UCSD-AML1 (cell line): ENCODE results near the gene TAF6L.
"Not testable (repeated sequence)": the region's sequence is repeated elsewhere in the genome, so short reads cannot be mapped to it uniquely, and the experiment has no call there.

Source experiments
- DNase-seq: peaks from one replicate; lab custom pipeline; 2025; ENCODE audit not compliant: unreplicated experiment; lab: John Stamatoyannopoulos, UW

The TAF6L gene

DNA sequence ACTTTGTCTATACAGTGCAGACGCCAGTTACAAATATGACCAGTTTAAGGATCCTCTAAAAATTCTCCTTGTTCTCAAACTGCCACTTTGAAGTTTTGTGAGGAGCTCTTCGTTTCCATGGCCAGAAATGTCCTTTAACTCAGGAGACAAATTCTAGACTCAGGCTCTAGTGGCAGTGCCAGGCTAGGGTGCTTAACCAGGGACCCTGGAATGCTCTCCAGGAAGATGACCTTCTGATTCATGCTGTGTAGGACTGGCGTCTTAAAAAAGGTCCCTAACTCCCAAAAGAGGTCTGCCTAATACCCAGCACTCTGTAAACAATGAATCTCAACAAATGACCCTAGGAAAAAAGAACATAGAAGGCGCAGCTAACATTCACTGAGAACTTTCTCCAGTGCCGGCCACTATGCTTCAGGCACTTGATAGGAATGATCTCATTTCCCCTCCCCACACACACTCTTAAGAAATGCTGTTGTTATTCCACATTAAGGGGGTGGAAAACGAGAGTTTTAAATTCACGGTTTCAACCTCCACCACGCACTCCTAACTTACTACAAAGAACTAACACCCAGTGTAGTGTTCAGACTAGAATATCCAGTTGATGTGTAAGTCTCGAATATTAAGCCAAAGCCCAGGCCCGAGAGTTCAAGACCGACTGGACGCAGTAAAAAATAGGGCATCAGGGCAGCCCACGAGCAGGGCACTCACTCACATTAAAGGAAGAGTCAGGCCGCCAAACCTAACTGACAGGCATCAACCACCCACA, 33.3 kb downstream of the TAF6L start:
- no peak for DNase-seq

DNA sequence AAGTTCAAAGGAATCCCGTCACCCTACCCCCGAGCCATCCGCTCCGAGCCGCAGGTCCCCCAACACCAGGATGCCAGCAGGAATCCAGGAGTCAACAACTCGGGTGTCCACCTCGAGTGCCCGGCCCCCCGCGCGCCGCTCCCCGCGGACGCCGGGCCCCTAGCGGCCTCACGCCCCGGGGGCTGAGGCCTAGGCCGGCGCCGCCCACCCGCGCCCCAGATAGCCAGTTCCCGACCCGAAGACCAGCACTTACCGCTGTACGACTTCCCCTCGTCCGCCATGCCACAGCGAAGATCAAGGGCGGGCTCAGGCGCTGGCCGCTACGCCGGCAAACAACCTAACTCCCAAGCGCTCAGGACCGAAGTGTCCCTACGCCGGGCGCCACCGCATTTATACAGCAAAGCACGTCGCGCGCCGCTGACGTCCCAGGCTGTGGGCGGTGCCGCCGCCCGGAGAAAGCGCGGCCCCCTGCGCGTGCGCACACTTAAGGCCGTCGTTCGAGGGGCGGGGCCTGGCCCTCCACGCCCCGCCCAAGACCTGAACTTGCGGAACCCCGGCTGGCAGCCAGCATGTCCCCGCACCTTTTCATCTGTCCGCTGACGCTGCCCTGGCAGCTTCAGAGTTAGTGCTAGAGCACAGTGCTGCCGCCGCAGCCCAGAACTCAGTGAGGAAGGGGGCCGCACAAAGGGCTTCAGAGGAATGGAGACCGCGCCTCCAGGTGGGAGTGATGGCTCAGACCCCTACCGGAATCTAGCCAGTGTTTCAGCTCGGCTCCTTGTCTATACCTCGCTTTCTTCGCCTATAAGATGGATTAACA, 34.1 kb downstream of the TAF6L start, which contains the start of gene NXF1:
Gene NXF1, minus strand, starts transcription at position 365 of the 817 bp plus-strand sequence. Its CDS starts 84 bp downstream, at position 281.
- DNase-seq: peak; percentile 96

DNA sequence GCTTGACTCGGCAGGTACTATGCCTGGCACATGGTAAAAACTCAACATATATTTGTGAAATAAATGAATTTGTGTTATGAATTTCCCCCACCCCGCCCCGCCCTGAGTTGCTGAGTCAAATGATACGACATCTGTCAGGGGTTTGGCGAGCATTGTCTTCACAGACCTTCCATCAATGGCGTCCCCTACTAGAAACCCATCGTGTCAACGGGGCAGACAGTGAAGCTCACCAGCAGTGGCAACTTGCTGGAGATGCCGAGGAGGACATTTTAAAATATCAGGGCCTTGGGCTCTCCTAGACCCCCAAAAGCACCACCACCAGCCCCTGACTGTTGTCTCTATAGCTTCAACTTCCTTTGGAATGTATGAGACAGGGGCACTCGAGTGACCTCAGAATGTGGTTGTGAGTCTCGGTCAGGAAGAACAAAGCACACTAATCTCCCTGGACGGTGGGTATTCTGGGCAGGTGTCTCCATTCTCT, 34.8 kb downstream of the TAF6L start:
- DNase-seq: peak; percentile 34

DNA sequence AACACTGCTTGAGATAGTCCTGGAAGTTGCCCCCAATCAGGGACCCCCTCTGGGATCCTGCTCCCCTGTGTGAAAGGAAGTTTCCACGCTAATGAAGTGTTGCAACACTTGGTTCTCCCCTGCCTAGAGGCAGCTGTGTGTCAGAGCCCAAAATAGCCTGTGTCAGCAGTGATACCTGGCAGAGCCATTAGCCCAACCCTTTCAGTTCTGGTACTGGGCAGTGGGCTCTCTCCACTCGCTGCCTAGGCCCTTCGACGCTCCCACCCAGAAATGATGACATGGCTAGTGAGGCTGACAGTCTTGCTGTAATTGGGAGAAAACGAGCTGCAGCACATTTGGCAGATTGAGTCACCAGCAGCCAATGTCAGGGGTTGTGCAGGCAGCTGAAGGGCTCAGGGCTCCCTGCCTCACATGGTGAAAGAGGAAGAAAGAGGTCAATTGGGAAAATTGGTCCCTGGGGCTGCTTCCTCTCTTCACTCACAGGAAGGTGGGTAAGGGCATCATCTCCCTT, 35.5 kb downstream of the TAF6L start:
- DNase-seq: peak; percentile 59

DNA sequence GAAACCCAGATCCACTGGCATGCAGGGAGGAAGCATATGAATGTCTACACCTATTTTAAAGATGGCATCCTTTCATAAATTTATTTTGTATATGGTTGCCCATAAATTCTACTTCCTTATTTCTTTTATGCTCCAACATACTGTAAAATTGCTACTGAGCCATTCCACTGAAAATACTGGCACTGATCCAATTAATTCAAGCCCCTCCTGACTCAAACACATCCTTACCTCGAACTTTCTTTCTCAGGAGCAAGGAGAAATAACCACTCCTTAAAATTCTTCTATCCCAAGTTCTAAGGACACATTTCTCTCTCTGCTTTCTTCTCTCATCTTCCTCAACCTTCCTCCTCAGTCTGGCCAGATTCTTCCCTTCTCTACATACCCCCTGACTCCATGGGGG, 39.6 kb downstream of the TAF6L start:
- no peak for DNase-seq

DNA sequence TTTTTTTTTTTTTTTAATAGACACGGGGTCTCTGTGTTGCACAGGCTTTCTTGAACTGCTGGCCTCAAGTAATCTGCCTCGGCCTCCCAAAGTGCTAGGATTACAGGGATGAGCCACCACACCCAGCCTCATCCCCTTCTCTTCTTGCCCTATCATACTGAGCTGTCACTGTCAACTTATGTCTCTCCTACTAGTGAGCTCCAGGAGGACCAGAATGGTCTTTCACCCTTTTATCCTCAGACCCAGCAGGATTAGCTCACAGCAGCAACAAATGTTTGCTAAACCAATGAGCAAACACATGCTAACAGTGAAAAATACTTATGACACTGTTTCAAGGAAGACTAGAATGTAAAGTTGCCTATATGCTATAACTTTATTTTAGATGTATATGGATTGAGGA, 40.5 kb downstream of the TAF6L start:
- DNase-seq: no peak

DNA sequence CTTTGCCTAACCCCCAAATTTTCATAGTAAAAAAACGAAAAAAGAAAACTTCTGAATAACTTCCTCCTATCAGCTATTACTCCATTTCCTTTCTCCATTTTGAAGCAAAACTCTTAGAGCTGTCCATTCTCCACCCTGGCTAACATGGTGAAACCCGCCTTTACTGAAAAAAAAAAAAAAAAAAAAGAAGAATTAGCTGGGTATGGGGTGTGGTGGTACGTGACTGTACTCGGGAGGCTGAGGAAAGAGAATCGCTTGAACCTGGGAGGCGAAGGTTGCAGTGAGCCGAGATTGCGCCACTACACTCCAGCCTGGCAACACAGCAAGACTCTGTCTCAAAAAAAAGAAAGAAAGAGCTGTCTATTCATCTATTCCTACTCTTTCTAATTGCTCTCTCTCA, 45.4 kb downstream of the TAF6L start:
- no peak for DNase-seq

DNA sequence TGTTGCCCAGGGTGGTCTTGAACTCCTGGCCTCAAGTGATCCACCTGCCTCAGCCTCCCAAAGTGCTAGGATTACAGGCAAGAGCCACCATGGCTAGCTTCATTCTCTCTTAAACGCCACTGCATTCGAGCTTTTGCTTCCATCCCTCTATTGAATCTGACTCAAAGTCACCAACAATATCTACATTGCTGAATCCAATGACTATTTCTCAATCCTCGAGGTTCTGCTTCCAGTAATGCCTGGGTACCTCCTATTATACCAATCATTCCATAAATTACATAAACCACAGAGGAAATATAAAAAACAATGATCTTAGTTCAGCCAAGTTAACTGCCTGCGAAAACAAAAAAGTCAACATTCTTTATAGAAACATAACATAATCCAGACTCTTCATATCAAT, 45.9 kb downstream of the TAF6L start:
- DNase-seq: no peak

DNA sequence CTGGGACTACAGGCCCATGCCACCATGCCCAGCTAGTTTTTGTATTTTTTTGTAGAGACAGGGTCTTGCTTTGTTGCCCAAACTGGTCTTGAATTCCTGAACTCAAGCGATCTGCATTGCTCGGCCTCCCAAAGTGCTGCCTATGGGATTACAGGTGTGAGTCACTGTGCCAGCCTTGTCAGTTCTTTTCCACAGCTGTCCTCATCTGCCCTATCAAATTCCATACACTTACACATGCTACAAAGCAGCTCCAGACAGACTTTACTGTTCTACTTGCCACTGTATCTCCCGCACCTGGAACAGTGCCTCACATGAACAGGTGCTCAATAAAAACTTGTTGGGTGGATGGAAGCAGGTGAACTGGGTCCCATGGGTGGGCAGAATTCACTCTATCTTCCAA, 52.5 kb downstream of the TAF6L start:
- no peak for DNase-seq

DNA sequence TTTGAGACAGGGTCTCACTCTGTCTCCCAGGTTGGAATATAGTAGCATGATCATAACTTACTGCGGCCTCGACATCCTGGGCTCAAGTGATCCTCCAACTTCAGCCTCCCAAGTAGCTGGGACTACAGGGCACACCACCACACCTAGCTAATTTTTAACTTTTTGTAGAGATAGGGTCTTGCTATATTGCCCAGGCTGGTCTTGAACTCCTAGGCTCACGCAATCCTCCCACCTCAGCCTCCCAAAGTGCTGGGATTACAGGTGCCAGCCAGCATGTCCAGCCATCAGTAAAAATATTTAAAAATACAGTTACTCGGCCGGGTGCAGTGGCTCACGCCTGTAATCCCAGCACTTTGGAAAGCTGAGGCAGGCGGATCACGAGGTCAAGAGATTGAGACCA, 56.9 kb downstream of the TAF6L start:
- not testable (repeated sequence) for DNase-seq

DNA sequence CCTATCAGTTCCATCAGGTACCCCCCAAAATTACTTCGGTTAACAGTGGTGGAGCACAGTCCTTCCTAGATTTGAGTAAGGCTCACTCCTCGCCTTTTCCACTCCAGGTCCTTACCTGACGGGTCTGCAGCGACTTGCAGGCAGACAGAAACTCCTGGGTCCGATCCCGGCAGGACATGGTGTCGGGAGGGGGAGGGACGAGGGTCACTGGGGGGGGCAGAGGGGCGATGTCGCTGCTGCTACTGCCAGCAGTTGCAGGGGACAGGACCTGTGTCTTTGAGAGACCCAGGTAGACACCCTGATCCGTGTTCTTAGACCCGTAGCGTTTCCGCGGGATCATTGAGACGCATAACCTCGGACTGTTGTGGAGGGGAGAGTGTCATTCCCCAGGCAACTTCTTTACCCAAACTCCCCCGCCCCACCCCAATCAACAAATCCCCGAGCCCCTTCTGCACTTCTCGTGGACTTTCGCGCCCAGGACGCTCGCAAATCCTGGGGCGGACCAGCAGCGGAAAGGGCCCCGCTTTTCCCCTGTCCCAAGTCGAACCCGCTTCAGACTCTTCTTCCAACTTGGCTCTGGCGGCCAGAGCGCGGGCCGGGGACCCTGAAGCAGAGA, 59.8 kb downstream of the TAF6L start:
- DNase-seq: no peak

DNA sequence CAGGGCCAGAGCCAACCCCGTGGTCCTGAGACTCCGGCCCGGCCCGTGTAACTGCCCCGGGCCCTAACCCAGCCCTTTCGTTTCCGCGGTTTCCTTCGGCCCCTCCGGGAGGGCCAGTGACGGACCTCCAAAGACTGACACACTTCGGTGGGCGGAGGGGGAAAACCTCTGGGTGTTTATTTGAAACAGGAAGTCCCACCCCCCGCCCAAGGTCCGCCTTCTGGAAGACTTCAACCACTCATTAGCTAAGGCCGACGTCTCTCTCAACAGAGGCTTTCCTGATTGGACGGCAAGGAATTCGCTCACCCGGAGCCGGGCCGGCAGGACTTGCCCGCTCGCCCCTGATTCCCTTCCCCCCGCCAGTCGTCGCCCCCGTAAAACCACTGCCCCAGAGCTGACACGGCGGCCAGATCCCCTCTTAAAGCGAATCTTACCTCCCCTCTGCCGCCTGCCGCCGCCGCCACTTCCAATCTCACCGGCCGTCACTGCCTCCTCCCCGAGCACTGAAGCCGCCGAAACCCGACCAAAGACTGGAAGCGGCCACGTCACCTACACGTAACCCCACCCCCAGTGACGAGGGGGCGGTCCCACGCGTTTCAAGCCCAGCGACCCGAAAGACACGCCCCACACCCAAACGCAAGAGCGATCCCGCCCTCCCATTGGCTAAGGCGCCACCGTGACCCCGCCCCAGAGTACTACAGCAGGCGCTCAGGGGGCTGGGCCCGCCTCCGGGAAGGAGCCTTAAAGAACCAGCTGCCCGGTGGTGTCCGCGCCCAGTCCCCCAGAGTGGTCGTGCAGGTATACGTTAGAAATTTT, 60.5 kb downstream of the TAF6L start, which contains the start of gene STX5:
Gene STX5, minus strand, starts transcription at position 532 of the 816 bp plus-strand sequence. CDS start 808 bp downstream, outside the sequence.
- DNase-seq: peak; percentile 98

DNA sequence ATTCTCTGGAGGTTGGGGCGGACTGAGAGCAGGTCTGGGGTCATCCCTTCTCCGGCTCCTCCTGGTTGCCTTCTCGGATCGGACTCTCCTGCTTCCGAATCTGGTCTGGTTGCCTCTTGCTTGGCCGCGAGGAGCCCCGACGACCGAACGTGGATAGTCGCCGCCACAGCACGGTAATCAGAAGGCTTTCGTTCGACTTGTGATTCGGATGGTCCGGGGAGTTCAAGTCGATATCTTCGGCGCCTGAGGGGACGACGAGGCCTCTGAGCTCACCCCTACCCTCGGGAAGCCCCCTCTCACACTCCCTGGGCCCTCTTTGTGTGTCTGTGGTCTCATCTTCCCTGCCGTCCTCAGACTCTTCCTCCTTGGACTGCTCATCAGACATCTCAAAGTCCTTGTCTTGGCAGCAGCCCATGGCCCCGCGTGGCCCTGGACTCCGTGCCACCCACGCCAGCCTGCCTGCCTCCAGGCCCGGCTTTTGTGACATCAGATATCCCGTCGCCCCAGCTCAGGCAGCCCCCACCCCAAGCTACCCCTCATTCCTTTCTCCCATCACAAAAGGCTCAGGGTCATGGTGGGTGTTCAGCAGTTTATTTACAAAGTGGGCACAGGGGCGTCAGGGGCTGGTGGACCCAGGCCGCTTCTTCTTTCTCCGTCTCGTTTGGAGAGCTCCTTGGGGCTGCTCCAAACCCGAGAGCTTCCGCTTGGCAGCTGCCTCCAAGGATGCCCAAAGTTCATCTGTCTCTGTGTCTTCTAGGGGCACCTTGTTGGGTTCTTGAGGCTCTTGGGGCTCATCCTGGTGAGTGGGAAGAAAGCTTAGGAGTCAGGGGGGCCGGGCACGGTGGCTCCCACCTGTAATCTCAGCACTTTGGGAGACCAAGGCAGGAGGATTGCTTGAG, 61.4 kb downstream of the TAF6L start, which contains the start of gene TEX54:
Gene TEX54, minus strand, starts transcription at position 506 of the 899 bp plus-strand sequence.
- no peak for DNase-seq

DNA sequence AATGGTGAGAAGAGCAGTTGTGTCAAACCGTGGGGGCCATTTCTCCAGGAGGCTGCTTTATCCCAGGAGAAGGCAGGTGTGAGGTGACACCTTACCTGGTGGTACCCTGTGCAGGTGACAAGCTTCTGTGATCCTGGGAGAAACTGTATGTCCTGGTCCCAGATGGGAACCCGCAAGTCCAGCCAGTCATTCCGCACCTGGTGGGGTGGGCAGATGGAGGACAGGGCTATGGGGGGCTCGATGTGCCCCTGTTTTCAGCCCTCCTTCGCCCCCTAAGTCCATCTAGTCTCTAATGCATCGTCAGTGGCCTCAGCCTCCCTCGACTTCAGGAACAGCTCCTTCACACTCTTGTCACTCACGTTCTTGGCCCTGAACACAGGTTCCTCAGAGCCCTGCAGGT, 64.1 kb downstream of the TAF6L start:
- no peak for DNase-seq
